Type B pancreatic cell (in vitro differentiated cells): ENCODE data around the gene TRAPPC13. TPM values are rescaled to one million over a fixed set of nuclear protein-coding genes. Genes with fewer than 3 reads are reported as not detected.

ENCODE experiments used
- DNase-seq: peaks from one replicate; pipeline ENCODE4 v3.0.0; 2021; ENCODE audit warnings: mixed read lengths; ENCODE audit not compliant: unreplicated experiment; ENCODE audit errors: extremely low spot score
- H3K27ac Mint-ChIP-seq: 2 replicates; pipeline ENCODE4 v1.8.0; 2021; ENCODE audit warnings: mild to moderate bottlenecking, mixed read lengths
- H3K27me3 Mint-ChIP-seq: 2 replicates; pipeline ENCODE4 v1.8.0; 2021; ENCODE audit warnings: mixed read lengths
- H3K36me3 Mint-ChIP-seq: 2 replicates; pipeline ENCODE4 v1.8.0; 2021; ENCODE audit warnings: mixed read lengths
- H3K4me1 Mint-ChIP-seq: one replicate; pipeline ENCODE4 v1.8.0; 2021; ENCODE audit warnings: mixed read lengths; ENCODE audit not compliant: unreplicated experiment
- H3K4me3 Mint-ChIP-seq: 2 replicates; pipeline ENCODE4 v1.8.0; 2021; ENCODE audit warnings: mild to moderate bottlenecking, mixed read lengths
- H3K9me3 Mint-ChIP-seq: 2 replicates; pipeline ENCODE4 v1.8.0; 2021; ENCODE audit warnings: mixed read lengths
- total RNA-seq: library from RNA; stranded (reverse); gene quantifications from 2 replicates; pipeline ENCODE4 v1.2.1, GENCODE V29; 2021; ENCODE audit warnings: low replicate concordance
- TF ChIP-seq, protein P1 (sequence below): fragments of 200-600 bp; sonication (generic); conservative IDR thresholded peaks from 2 replicates; pipeline ENCODE4 v1.5.0; 2021; ENCODE audit warnings: antibody characterized with exemption, mild to moderate bottlenecking

The TRAPPC13 gene
- total RNA-seq, 1 donor from 2014 or later: 18.0 TPM

DNA sequence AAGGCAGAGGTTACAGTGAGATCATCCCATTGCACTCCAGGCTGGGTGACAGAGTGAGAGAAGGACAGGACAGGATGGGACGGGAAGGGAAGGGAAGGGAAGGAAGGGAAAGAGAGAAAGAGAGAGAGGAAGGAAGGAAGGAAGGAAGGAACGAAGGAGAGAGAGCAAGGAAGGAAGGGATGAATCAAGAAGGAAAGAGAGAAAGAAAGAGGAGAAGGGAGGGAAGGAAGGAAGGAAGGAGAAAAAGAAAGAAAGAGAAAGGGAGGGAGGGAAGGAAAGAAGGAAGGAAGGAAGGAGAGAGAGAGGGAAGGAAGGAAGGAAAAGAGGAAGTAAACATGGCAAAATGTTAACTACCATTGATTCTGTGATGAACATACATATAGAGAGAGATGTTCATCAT is 68.3 kb downstream of the TRAPPC13 start:
- no peaks in the 10 kb centered on the region for H3K9me3 Mint-ChIP-seq
- H3K4me1 Mint-ChIP-seq: no peaks in the 10 kb centered on the region
- H3K27ac Mint-ChIP-seq: no peak overlapping the region
- H3K4me3 Mint-ChIP-seq: no peak overlapping the region
- TF ChIP-seq, protein P1, sequence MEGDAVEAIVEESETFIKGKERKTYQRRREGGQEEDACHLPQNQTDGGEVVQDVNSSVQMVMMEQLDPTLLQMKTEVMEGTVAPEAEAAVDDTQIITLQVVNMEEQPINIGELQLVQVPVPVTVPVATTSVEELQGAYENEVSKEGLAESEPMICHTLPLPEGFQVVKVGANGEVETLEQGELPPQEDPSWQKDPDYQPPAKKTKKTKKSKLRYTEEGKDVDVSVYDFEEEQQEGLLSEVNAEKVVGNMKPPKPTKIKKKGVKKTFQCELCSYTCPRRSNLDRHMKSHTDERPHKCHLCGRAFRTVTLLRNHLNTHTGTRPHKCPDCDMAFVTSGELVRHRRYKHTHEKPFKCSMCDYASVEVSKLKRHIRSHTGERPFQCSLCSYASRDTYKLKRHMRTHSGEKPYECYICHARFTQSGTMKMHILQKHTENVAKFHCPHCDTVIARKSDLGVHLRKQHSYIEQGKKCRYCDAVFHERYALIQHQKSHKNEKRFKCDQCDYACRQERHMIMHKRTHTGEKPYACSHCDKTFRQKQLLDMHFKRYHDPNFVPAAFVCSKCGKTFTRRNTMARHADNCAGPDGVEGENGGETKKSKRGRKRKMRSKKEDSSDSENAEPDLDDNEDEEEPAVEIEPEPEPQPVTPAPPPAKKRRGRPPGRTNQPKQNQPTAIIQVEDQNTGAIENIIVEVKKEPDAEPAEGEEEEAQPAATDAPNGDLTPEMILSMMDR: no peak
- no peaks in the 10 kb centered on the region for H3K27me3 Mint-ChIP-seq
- no peak for DNase-seq
- peaks cover 6% of the 10 kb centered on the region for H3K36me3 Mint-ChIP-seq

DNA sequence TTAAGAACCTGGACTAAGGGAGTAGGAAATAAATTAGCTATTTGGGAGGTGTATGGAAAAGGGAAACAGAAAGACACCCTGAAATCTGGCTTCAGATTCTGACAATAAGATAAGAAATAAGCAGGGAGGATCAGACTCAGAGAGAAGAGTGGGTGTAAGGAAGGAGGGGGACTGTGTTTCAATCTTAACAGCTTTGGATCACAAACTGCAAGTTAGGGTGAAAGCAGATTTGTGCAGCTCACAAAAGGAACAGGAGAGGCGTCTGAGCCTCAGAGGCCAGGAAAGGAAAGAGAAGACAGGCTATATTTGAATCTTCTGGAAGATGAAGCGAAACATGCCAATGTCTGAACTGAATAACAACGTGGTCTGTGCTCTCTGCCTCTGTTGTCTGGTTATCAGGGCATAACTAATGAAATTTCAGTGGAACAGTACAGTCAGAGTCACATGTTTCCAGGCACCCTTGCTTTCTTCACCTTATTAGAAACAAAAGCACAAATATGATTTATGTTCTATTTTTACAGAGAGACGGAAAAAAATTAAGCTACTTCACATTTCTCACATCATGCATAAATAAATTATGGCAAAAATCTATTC is 70.4 kb downstream of the TRAPPC13 start:
- no peak for DNase-seq
- Mint-ChIP-seq H3K27ac (no peak overlapping the region), H3K36me3 (peaks cover 17% of the 10 kb centered on the region), H3K4me1 (no peaks in the 10 kb centered on the region), H3K27me3 (no peaks in the 10 kb centered on the region), H3K9me3 (no peaks in the 10 kb centered on the region), H3K4me3 (no peak overlapping the region)
- TF ChIP-seq, protein P1: no peak

DNA sequence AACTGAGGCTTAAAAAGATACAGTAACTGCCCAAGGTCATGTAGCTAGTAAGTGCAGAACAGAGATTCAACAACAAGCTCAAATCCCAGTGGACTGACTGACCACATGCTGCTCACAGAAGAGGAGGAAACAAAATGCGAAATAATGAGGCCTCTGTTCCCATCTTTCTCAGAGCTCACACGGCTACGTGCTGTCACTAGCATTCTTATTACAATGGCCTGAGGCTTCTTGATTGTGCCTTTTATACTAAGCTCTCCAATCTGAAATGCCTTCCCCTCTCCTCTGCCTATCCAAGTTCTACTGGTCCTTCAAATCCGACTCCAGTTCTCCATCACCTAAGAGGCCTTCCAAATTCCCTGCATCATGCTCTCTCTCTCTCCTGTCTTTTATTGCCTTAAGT is 71.1 kb downstream of the TRAPPC13 start:
- Mint-ChIP-seq H3K27me3 (no peaks in the 10 kb centered on the region), H3K36me3 (peaks cover 15% of the 10 kb centered on the region), H3K9me3 (no peaks in the 10 kb centered on the region), H3K4me1 (no peaks in the 10 kb centered on the region), H3K4me3 (no peak overlapping the region), H3K27ac (no peak overlapping the region)
- TF ChIP-seq, protein P1: no peak
- no peak for DNase-seq

DNA sequence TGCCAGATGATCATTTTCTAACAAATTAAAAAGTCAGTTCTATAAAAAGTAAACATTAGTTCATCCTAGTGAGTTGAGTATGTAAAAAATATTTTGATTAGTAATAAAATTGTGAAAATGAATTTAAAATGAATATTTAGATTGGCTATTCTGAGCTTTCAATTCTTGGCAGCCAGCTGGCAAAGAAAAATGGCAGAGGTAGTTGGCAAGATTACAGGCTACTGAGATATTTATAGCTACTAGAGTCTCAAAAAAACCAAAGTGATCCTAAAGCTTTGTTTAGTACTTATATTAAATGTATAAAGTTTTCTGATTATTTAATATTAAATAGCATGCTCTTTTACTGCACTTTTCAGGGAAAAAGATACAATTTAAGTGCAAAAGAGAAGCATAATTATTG is 72.1 kb downstream of the TRAPPC13 start:
- no peaks in the 10 kb centered on the region for H3K27me3 Mint-ChIP-seq
- no peaks in the 10 kb centered on the region for H3K4me1 Mint-ChIP-seq
- TF ChIP-seq, protein P1: no peak
- H3K36me3 Mint-ChIP-seq: peaks cover 12% of the 10 kb centered on the region
- no peak overlapping the region for H3K27ac Mint-ChIP-seq
- no peak overlapping the region for H3K4me3 Mint-ChIP-seq
- H3K9me3 Mint-ChIP-seq: no peaks in the 10 kb centered on the region
- no peak for DNase-seq

DNA sequence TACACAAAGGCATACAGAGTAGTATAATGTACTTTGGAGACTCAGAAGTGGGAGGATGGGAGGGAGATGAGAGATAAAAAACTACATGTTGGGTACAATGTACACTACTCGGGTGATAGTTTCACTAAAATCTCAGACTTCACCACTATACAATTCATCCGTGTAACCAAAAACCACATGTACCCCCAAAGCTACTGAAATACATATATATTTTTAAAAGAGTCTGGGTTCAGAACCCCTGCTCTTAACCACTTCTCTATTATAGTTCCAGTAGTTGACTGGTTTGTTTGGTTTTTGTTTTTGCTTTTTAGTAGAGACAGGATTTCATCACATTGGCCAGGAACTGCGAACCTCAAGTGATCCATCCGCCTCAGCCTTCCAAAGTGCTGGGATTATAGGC is 74.5 kb downstream of the TRAPPC13 start:
- Mint-ChIP-seq H3K4me3 (no peak overlapping the region), H3K27ac (no peak overlapping the region), H3K36me3 (peaks cover 18% of the 10 kb centered on the region), H3K9me3 (no peaks in the 10 kb centered on the region), H3K4me1 (no peaks in the 10 kb centered on the region), H3K27me3 (no peaks in the 10 kb centered on the region)
- TF ChIP-seq, protein P1: no peak
- no peak for DNase-seq

DNA sequence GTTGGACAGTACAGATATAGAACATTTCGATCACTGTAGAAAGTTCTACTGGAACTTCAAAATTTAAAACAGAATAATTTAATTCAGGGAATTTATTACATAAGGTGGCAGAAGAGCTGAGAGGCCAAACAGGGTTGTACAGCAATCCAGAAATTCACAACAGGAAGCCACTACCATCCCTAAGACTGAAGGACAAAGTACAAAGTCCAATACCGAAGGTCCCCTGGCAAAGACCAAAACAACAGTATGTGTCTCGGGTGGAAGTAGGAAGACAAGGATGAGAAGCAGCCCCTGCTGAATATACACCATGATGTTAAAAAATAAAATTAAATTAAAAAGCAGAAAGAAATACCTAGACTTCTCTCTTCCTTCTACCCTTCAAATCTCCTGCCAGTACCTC is 77.2 kb downstream of the TRAPPC13 start:
- no peak for DNase-seq
- TF ChIP-seq, protein P1: no peak
- no peak overlapping the region for H3K4me3 Mint-ChIP-seq
- no peaks in the 10 kb centered on the region for H3K27me3 Mint-ChIP-seq
- H3K9me3 Mint-ChIP-seq: no peaks in the 10 kb centered on the region
- peaks cover 22% of the 10 kb centered on the region for H3K36me3 Mint-ChIP-seq
- H3K4me1 Mint-ChIP-seq: no peaks in the 10 kb centered on the region
- H3K27ac Mint-ChIP-seq: no peak overlapping the region
